ENCODE results near the gene IL25.

DNA sequence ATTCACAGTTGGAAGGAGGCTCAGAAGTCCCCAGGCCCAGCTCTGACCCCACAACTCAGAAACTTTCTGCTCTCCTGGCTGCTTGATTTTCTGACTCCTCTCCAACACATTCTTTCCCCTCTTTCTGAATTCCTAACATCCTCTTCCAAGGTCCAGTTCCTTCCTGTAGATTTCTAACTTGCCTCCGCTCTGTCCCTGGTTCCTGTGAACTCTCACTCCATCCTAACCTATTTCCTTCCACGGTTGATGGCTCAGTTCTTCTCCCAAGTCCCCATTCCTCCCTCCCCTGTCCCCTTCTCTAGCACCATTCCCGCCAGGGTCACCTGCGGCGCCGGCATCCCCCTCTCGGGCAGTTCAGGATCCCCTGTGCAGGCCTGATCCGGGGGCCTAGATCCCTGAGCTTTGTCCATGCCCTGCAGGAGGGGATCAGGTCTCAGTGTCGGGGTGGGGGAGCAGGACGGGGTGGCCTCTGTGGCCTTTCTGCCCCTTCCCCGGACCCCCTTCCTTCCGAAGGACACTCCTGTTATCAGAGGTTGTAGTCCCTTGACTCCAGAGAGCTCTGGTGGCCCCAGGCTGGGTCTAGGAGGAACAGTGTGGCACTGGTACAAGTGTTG is 13.9 kb upstream of the IL25 start:
- no peak for TF ChIP-seq CTCF (IDR thresholded peaks at IDR 0.05)
- TF ChIP-seq MAFK (IDR thresholded peaks at IDR 0.05; ENCODE audit: partially characterized antibody): no peak

All from A549 (cell line).